Esophagus muscularis mucosa (tissue), 4 donors: ENCODE measurements around the gene LPA. TPM values are rescaled to one million over a fixed set of nuclear protein-coding genes. Genes with fewer than 3 reads are reported as not detected.
"Not testable (repeated sequence)": the region's sequence is repeated elsewhere in the genome, so short reads cannot be mapped to it uniquely, and the experiment has no call there.

Experiments used
- DNase-seq: peaks from one replicate; pipeline ENCODE4 v3.0.0-alpha.2; 2017; ENCODE audit errors: extremely low spot score
- H3K27ac ChIP-seq, 4 donors: fragments of 200-600 bp; sonication (generic); replicated peaks in 1 of 4; 1 replicate in 3 of 4; 2 replicates in 1 of 4; pipeline ENCODE4 v1.5.1; 2016 to 2019; ENCODE audit warnings: mild to moderate bottlenecking in 1 of 4
- H3K27me3 ChIP-seq, 4 donors: fragments of 200-600 bp; sonication (generic); one replicate each; pipeline versions ENCODE4 v1.5.1 to v1.6.0; 2016 to 2019
- H3K36me3 ChIP-seq, 4 donors: fragments of 200-600 bp; sonication (generic); one replicate each; pipeline ENCODE4 v1.5.1; 2016 to 2019
- H3K4me1 ChIP-seq, 4 donors: fragments of 200-600 bp; sonication (generic); one replicate each; pipeline ENCODE4 v1.5.1; 2016 to 2019
- H3K4me3 ChIP-seq, 4 donors: fragments of 200-600 bp; sonication (generic); 1 replicate in 2 of 4; 2 replicates in 2 of 4; pipeline ENCODE4 v1.5.1; 2016 to 2019; ENCODE audit warnings: mild to moderate bottlenecking in 4 of 4, moderate library complexity in 1 of 4
- H3K9me3 ChIP-seq, 4 donors: fragments of 200-600 bp; sonication (generic); 1 replicate in 3 of 4; 2 replicates in 1 of 4; pipeline ENCODE4 v1.5.1; 2016 to 2019
- EP300 ChIP-seq: sonication (generic); formaldehyde crosslinking; IDR thresholded peaks from one replicate; pipeline ENCODE4 v1.6.1; 2017; ENCODE audit warnings: antibody characterized with exemption
- POLR2A ChIP-seq: fragments of 450-650 bp; IDR thresholded peaks from one replicate; pipeline ENCODE4 v1.6.1; 2017; ENCODE audit warnings: antibody characterized with exemption, moderate library complexity, mild to moderate bottlenecking, low read depth
- POLR2AphosphoS5 ChIP-seq, 2 donors: sonication (generic); formaldehyde crosslinking; IDR thresholded peaks; one replicate each; pipeline ENCODE4 v1.6.1; 2017; ENCODE audit warnings: antibody characterized with exemption in 2 of 2
- WGBS: methylation state at CpG from one replicate; pipeline ENCODE4 v1.1.5; 2018; 5-methylcytosine and 5-hydroxymethylcytosine counted together
- intact Hi-C: fragments of 100-400 bp; cut with DNase I; formaldehyde crosslinking; loops from one replicate; pipeline ENCODE4 v1.15.1; 2023
- total RNA-seq, 4 donors: library from RNA; depleted of rRNA; stranded (reverse); fragments of >200 nt; gene quantifications; one replicate each; pipeline versions ENCODE4 v1.1.0 to v1.2.1, GENCODE V29; 2016
- TF ChIP-seq, protein P1 (sequence below), 3 experiments: fragments of 200-600 bp in 2 of 3; fragments of 450-650 bp in 1 of 3; sonication (generic) in 2 of 3; IDR thresholded peaks; one replicate each; pipeline ENCODE4 v1.5.1; 2017 to 2019; ENCODE audit warnings: antibody characterized with exemption in 3 of 3, mild to moderate bottlenecking in 2 of 3, moderate library complexity in 1 of 3

LPA gene
- total RNA-seq, 4 donors from 2014 or later: not detected

- no peaks in the 10 kb centered on the region for H3K36me3 ChIP-seq
- DNase-seq: peak; percentile 55
Measured at GRCh38 chr6:160634706-160635105, 29.4 kb downstream of the LPA start.

DNA sequence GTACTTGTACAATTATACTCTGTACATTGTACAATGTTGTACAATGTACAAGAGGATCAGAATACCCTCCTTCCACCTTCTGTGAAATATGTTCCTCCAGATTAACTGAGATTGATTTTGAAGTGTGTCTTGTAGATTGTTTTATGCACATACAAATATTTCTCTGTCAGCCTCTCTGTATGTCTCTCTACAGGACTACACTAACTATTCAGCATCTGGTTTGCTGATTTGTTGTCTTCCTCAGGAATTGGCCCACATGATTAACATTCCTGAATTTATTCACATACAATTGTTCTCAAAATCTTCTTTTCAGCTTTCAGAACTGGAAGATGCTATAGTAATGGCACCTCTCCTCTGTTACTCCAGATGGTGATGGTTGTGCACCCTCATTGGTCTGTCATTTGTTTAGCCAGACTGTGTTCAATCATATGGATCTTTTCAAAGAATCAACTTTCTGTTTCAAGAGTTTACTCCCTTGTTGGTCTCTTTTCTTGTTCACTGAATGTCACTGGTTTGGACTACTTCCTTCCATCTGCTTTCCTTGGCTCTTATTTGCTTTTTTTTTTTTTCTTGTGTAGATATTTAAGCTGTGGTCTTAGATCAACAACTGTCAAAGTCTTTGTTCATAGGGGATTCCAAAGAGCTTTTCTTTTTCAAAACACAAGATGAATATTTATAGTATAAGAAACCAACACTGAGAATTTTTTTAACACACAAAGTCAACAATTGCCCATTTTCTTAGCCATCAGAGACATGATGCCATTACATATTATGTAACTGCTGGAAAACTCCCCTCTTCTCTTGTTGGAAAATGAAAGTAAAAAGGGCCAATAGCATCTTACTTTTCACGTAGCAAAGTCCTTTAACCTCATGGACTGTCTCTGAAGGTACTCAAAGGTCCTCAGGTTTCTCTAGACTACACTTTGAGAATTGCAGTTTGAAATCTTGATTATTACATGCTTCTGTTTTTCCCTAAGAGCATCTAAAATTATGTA, 67.9 kb downstream of the LPA start:
- 40% methylated on average over 1 of the region's 1 CpG for WGBS
- H3K4me3 ChIP-seq: no peak overlapping the region
- H3K4me1 ChIP-seq: no peaks in the 10 kb centered on the region
- TF ChIP-seq, protein P1, sequence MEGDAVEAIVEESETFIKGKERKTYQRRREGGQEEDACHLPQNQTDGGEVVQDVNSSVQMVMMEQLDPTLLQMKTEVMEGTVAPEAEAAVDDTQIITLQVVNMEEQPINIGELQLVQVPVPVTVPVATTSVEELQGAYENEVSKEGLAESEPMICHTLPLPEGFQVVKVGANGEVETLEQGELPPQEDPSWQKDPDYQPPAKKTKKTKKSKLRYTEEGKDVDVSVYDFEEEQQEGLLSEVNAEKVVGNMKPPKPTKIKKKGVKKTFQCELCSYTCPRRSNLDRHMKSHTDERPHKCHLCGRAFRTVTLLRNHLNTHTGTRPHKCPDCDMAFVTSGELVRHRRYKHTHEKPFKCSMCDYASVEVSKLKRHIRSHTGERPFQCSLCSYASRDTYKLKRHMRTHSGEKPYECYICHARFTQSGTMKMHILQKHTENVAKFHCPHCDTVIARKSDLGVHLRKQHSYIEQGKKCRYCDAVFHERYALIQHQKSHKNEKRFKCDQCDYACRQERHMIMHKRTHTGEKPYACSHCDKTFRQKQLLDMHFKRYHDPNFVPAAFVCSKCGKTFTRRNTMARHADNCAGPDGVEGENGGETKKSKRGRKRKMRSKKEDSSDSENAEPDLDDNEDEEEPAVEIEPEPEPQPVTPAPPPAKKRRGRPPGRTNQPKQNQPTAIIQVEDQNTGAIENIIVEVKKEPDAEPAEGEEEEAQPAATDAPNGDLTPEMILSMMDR (IDR thresholded peaks at IDR 0.05): no peak
- TF ChIP-seq POLR2AphosphoS5 (IDR thresholded peaks at IDR 0.05) (no peak), EP300 (no peak), POLR2A (no peak)
- H3K36me3 ChIP-seq: no peaks in the 10 kb centered on the region
- intact Hi-C loops: no loop called here
- DNase-seq: no peak
- H3K27me3 ChIP-seq: no peaks in the 10 kb centered on the region
- no peak overlapping the region for H3K27ac ChIP-seq
- H3K9me3 ChIP-seq: no peaks in the 10 kb centered on the region

More at GRCh38 chr6:160634706-160635105, 29.4 kb downstream of the LPA start:
- no peaks in the 10 kb centered on the region for H3K27me3 ChIP-seq
- WGBS: 92% methylated on average over 10 of the region's 10 CpGs
- no peak overlapping the region for H3K4me3 ChIP-seq
- no peaks in the 10 kb centered on the region for H3K9me3 ChIP-seq
- no peak overlapping the region for H3K27ac ChIP-seq
- no peaks in the 10 kb centered on the region for H3K4me1 ChIP-seq
- intact Hi-C loops: no loop called here
- no peak for TF ChIP-seq POLR2A
- TF ChIP-seq, protein P1 (IDR thresholded peaks at IDR 0.05): no peak
- TF ChIP-seq EP300: no peak
- no peak for TF ChIP-seq POLR2AphosphoS5 (IDR thresholded peaks at IDR 0.05)

DNA sequence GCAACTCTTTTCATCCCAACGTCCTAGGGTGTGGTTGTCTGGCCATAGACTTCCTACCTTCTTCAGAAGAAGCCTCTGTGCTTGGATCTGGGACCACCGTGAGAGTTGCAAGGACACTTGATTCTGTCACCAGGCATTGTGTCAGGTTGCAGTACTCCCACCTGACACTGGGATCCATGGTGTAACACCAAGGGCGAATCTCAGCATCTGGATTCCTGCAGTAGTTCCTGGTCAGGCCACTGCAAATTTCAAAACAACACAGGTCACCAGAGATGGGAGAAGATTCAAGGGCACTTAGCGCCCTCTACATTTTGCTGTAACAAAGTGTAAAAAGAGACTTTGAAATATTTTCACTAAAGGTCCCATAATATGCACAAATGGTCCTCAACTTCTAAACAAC, 68.8 kb downstream of the LPA start:
- H3K9me3 ChIP-seq, H3K4me3 ChIP-seq, H3K4me1 ChIP-seq, intact Hi-C loops, H3K27me3 ChIP-seq, H3K36me3 ChIP-seq, H3K27ac ChIP-seq, DNase-seq: not testable (repeated sequence)
- 62% methylated on average over 2 of the region's 4 CpGs for WGBS

DNA sequence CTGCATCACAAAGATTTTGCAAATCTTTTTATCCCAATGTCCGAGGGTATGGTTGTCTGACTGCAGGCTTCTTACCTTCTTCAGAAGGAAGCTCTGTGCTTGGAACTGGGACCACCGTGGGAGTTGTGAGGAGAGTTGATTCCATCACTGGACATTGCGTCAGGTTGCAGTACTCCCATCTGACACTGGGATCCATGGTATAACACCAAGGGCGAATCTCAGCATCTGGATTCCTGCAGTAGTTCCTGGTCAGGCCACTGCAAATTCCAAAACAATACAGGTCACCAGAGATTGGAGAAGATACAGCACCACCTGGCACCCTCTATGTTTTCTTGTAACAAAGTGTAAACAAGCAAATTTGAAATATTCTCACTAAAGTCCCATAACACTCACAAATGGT, 77.7 kb downstream of the LPA start:
- no peak overlapping the region for H3K4me3 ChIP-seq
- H3K27ac ChIP-seq: no peak overlapping the region
- WGBS: 72% methylated on average over 4 of the region's 4 CpGs
- H3K27me3 ChIP-seq: no peaks in the 10 kb centered on the region
- no peak for DNase-seq
- H3K36me3 ChIP-seq: no peaks in the 10 kb centered on the region
- TF ChIP-seq POLR2A (no peak), POLR2AphosphoS5 (IDR thresholded peaks at IDR 0.05) (no peak), EP300 (no peak)
- TF ChIP-seq, protein P1 (IDR thresholded peaks at IDR 0.05): no peak
- intact Hi-C loops: no loop called here
- H3K9me3 ChIP-seq: no peaks in the 10 kb centered on the region
- no peaks in the 10 kb centered on the region for H3K4me1 ChIP-seq

GRCh38 chr6:160583794-160584193, 80.3 kb downstream of the LPA start:
- Histone ChIP-seq H3K27me3 (no peaks in the 10 kb centered on the region), H3K4me3 (no peak overlapping the region), H3K36me3 (no peaks in the 10 kb centered on the region), H3K27ac (no peak overlapping the region), H3K4me1 (no peaks in the 10 kb centered on the region), H3K9me3 (no peaks in the 10 kb centered on the region)
- TF ChIP-seq POLR2A (no peak), EP300 (no peak), POLR2AphosphoS5 (IDR thresholded peaks at IDR 0.05) (no peak)
- TF ChIP-seq, protein P1 (IDR thresholded peaks at IDR 0.05): no peak
- DNase-seq: no peak
- intact Hi-C loops: no loop called here
